PC-3 (cell line): ENCODE data around the gene STX16.

Experiments
- CTCF ChIP-seq: fragments of 300-600 bp; sonication (generic); conservative IDR thresholded peaks from 2 replicates; pipeline ENCODE4 v1.5.1; 2017; ENCODE audit warnings: antibody characterized with exemption, low read depth, mild to moderate bottlenecking, low read length
- EZH2 ChIP-seq: fragments of 300-600 bp; sonication (generic); IDR thresholded peaks from one replicate; pipeline ENCODE4 v1.6.1; 2017; ENCODE audit warnings: antibody characterized with exemption, mild to moderate bottlenecking, low read length; ENCODE audit not compliant: unreplicated experiment

- TF ChIP-seq CTCF, result no peak
- no peak for TF ChIP-seq EZH2
Observed at GRCh38 chr20:58612121-58612691, 38.9 kb upstream of the STX16 start.
